AG04450 (cell line): ENCODE data around the gene SPATA46. TPM values are rescaled to one million over a fixed set of nuclear protein-coding genes. Genes with fewer than 3 reads are reported as not detected.

Experiments
- CTCF ChIA-PET: fragments of 300-600, 350-600 bp; formaldehyde crosslinking; extraction: SDS; loops from one replicate; lab custom pipeline; 2022; ENCODE audit warnings: antibody characterized with exemption, inconsistent platforms; lab: Charles Lee
- POLR2A ChIA-PET: fragments of 350-600 bp; formaldehyde crosslinking; extraction: SDS; loops from one replicate; lab custom pipeline; 2021; ENCODE audit warnings: antibody characterized with exemption, inconsistent platforms; lab: Yijun Ruan, JAX
- DNase-seq: peaks from one replicate; pipeline ENCODE4 v3.0.0-alpha.2; 2011; ENCODE audit warnings: low read depth, low spot score
- H3K27ac ChIP-seq: one replicate; pipeline ENCODE4 v1.5.1; 2012; ENCODE audit warnings: low read depth, low read length, control low read depth
- H3K27me3 ChIP-seq: one replicate; pipeline ENCODE4 v1.6.0; 2012; ENCODE audit warnings: low read length; ENCODE audit not compliant: control insufficient read depth, insufficient read depth
- H3K4me3 ChIP-seq: 2 replicates; pipeline ENCODE4 v1.5.1; 2011; ENCODE audit warnings: mild to moderate bottlenecking, low read depth, low read length, control low read depth
- H3K9me3 ChIP-seq: 2 replicates; pipeline ENCODE4 v1.5.1; 2012; ENCODE audit warnings: low read length; ENCODE audit not compliant: control insufficient read depth, insufficient read depth
- polyA plus RNA-seq: library from polyadenylated mRNA; depleted of rRNA; stranded (reverse); fragments of >200 nt; gene quantifications from 2 replicates; pipeline ENCODE4 v1.2.3, GENCODE V29; 2011
- TF ChIP-seq, protein P1 (sequence below): IDR thresholded peaks from 2 replicates; pipeline ENCODE4 v1.5.1; 2011; ENCODE audit warnings: low read depth, low read length, control low read depth, inconsistent platforms

Gene SPATA46
- polyA plus RNA-seq, 1 experiment = not detected

DNA sequence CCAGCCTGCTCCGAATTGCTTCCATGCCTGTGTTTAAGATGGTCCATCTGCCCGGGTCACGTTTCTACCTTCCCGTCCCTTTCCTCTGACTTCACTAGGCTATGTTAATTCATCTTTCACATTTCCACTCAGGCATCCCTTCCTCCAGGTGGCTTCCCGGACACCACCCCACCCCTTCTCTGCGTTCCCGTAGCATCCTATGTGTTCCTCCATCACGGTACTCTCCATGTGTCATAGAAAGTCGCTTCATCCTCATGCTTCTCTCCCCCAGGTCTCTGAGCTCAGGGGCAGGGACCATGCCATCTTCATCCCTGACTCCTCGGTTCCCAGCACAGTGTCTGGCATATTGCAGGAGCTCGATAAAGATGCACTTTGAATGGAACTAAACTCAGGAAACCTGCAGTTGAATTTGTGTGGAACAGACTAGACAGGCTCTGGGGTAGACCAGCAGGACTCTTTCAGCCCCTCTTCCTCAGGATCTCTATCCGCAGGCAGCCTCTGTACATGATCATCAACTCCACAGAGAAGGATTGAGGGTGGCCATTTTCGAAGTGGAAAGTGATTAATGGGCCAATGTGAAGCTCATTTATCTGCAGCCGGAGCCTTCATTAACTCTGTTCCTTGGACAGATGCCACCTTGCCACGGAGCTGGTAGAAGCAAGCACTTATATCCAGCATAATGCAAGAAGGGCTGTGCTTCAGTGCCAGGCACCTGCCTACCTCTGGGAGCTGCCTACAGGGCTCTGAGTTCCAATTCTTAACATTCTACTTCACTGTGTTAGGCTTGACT, 13.9 kb upstream of the SPATA46 start:
- H3K4me3 ChIP-seq = no peak overlapping the region
- TF ChIP-seq, protein P1, sequence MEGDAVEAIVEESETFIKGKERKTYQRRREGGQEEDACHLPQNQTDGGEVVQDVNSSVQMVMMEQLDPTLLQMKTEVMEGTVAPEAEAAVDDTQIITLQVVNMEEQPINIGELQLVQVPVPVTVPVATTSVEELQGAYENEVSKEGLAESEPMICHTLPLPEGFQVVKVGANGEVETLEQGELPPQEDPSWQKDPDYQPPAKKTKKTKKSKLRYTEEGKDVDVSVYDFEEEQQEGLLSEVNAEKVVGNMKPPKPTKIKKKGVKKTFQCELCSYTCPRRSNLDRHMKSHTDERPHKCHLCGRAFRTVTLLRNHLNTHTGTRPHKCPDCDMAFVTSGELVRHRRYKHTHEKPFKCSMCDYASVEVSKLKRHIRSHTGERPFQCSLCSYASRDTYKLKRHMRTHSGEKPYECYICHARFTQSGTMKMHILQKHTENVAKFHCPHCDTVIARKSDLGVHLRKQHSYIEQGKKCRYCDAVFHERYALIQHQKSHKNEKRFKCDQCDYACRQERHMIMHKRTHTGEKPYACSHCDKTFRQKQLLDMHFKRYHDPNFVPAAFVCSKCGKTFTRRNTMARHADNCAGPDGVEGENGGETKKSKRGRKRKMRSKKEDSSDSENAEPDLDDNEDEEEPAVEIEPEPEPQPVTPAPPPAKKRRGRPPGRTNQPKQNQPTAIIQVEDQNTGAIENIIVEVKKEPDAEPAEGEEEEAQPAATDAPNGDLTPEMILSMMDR = no peak
- POLR2A ChIA-PET = no interaction called here

DNA sequence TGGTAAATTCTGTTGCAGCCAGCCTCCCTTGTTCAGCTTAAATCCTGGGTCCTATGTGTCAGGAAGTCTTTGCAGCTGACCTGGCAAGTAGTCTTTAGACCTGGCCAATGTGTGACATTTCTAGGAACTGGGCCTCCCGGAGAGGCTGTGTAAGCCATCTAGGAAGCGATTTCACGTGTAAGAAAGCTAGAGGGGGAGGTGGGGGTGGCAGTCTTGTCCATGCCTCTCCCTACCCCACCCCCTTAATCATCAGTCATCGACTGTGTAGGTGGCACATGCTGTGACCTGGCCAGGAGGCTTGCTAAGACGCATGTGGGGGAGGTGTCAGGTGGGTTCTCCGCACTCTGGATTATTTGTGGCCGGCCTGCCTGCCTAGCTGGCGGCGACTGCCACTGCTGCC, 13.3 kb upstream of the SPATA46 start:
- TF ChIP-seq, protein P1 = no peak
- no peaks in the 10 kb centered on the region for H3K9me3 ChIP-seq
- H3K27me3 ChIP-seq = peaks cover 21% of the 10 kb centered on the region
- DNase-seq = no peak
- H3K4me3 ChIP-seq = no peak overlapping the region
- ChIA-PET CTCF (interaction anchor here (0.7 to 2.1 kb wide), 6 partner anchors 9 to 353 kb away, joined by 3 to 13 read pairs (median 4); no protein-coding TSS in a partner anchor), POLR2A (no interaction called here)
- H3K27ac ChIP-seq = no peak overlapping the region

More for the DNA sequence above, 13.9 kb upstream of the SPATA46 start:
- Histone ChIP-seq H3K27ac (no peak overlapping the region), H3K9me3 (no peaks in the 10 kb centered on the region), H3K27me3 (peaks cover 21% of the 10 kb centered on the region)
- CTCF ChIA-PET = interaction anchor here (0.7 to 3.9 kb wide), 6 partner anchors 8 to 353 kb away, joined by 3 to 33 read pairs (median 4); no protein-coding TSS in a partner anchor
- no peak for DNase-seq

DNA sequence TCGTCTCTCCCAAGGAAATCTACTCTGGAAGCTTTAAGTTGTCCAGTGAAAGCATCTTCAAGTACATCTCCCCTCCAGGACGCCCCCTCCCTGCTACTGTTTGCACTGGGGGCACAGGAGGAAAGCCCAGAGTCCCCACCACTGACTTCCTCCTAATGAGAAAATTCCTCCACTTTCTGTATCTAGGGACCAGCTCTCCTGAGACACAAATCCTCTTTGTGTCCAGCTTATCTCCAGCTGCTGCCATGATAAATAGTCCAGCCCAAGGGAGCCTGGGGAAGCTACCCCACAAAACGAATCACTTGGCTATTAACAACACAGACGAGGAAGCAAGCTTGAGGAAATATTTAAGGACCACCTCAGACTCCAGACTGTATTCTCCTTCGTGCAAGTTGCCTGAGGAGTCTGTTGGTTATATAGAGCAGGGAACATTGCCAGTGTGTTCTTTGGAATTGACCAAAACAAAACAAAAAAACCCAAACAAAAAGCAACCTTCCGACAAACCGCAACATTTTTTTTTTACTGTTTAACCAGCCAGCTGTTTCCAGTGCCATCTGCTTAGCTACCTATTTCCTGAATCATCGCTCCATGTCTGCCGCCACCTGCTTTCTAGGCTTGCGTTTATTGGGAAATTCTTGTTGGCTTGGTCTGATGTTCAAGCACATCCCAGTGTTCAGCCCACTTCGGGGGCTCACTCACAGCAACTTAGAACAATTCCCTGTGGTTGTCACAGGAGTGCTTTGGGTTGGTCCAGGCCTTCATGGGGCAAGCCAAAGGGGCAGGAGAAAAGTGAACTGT, 12.6 kb upstream of the SPATA46 start:
- ChIA-PET POLR2A (no interaction called here), CTCF (interaction anchor here (0.7 to 1.7 kb wide), 5 partner anchors 9 to 352 kb away, joined by 3 to 7 read pairs (median 3); no protein-coding TSS in a partner anchor)
- H3K27ac ChIP-seq = no peak overlapping the region
- TF ChIP-seq, protein P1 = no peak
- H3K9me3 ChIP-seq = no peaks in the 10 kb centered on the region
- H3K27me3 ChIP-seq = peaks cover 22% of the 10 kb centered on the region
- DNase-seq = peak; percentile 16
- H3K4me3 ChIP-seq = no peak overlapping the region

DNA sequence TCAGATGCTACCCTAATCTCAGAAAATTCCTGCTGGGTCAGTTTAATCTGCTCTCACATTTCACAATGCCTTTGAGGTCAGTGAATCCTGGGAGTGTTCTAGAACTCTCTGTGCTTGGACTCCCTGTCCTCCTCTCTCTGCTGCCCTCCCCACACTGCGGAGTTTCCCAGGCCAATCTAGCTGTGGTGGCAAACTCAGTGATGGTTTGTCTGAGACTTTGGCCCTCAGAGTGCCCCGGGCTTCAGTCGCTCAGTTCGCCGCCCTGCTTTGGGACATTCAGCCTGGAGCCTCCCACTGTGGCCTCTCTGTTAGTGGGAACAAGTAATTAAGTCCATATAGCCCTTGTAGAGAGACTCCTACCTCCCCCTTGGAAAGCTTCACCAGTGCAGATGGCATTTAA, 12.0 kb upstream of the SPATA46 start:
- H3K9me3 ChIP-seq = no peaks in the 10 kb centered on the region
- H3K27ac ChIP-seq = no peak overlapping the region
- no peak for DNase-seq
- ChIA-PET POLR2A (no interaction called here), CTCF (interaction anchor here (0.8 to 1.7 kb wide), 3 partner anchors 9 to 352 kb away, joined by 3 to 7 read pairs (median 4); no protein-coding TSS in a partner anchor)
- no peak overlapping the region for H3K4me3 ChIP-seq
- peaks cover 24% of the 10 kb centered on the region for H3K27me3 ChIP-seq
- TF ChIP-seq, protein P1 = no peak
